ENCODE data around the gene PPP1R9A.

DNA sequence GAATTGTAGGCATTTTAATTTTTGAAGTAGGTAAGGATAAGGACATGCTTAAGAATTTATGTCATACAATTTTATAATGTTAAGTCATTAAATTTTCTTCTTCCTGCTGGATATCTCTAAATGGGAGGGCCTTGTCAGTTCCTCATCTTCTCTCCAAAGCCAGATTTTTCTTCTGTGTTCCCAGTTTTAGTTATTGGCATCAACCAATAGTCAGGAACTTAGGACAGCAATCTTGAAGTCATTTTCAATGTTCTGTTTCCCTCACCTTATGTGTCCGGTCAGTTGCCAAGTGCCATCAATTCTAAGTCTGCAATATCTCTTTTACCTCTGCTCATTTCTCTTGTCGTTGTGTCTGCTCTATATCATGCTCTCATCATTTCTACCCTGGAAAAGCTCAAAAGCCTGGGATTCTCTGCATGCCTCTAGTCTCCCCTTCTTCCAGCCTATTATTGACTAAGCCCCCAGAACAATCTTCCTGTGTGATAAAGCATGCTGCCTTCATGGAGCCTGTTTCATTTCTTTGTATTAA, 145.2 kb downstream of the PPP1R9A start:
- TF ChIP-seq, protein P1, sequence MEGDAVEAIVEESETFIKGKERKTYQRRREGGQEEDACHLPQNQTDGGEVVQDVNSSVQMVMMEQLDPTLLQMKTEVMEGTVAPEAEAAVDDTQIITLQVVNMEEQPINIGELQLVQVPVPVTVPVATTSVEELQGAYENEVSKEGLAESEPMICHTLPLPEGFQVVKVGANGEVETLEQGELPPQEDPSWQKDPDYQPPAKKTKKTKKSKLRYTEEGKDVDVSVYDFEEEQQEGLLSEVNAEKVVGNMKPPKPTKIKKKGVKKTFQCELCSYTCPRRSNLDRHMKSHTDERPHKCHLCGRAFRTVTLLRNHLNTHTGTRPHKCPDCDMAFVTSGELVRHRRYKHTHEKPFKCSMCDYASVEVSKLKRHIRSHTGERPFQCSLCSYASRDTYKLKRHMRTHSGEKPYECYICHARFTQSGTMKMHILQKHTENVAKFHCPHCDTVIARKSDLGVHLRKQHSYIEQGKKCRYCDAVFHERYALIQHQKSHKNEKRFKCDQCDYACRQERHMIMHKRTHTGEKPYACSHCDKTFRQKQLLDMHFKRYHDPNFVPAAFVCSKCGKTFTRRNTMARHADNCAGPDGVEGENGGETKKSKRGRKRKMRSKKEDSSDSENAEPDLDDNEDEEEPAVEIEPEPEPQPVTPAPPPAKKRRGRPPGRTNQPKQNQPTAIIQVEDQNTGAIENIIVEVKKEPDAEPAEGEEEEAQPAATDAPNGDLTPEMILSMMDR (conservative IDR thresholded peaks at IDR 0.05) = no peak
- no peak for TF ChIP-seq ZFX (IDR thresholded peaks at IDR 0.05)
